Measurements from ENCODE around the gene CDC123.
"Not testable (repeated sequence)": the region's sequence is repeated elsewhere in the genome, so short reads cannot be mapped to it uniquely, and the experiment has no call there.

The CDC123 gene

DNA sequence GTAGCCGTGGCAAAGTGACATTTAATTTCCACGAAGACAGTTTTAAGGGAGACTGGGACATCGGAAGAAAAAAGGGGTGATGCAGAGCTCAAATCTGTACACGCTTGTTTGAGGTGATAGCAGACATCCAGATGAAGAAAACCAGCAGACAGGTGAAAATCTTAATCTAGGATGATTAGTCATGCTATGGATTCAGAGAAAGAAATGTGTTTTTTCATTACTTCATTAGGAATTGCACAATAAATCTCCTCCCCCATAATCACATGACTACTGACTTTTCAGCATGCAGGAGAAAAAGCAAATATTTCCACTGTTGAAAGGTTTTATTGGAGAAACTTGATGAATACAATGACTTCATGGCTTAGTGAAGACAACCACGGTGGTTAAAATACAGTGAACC lies 2.8 kb upstream of the CDC123 start:
- peak; percentile 24 for DNase-seq

DNA sequence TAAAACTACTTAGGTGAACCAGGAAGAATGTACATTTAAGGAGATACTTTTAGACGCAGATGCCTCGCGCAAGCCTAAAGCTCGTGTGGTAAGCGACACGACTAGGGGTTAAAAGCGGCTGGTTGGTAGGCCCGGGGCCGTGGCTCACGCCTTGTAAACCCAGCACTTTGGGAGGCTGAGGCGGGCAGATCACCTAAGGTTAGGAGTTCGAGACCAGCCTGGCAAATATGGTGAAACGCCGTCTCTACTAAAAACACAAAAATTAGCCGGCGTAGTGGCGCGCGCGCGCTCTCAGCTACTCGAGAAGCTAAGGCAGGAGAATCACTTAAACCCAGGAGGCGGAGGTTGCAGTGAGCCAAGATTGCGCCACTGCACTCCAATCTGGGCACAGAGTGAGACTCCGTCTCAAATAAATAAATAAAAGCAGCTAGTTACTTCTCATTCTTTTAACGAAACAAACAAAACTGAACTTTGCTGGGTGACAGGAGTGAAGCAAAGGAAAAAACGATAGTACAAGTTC lies 1.2 kb upstream of the CDC123 start:
- DNase-seq: peak; percentile 61

DNA sequence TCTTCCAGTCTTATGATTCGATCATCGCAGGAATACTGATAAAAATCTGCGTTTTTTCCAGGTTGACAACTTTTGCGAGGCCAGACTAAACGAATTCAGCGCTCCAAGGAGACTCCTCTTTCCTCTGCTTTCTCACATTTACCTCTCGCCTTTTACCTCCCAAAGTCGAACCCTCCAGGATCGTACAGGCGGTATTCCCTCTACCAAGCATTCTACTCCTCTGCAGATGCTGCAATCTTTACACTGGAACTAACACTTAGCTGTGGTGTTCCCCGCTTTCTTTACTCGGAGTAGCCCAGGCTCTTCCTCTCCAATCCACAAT lies 746 bp upstream of the CDC123 start:
- no peak for DNase-seq

DNA sequence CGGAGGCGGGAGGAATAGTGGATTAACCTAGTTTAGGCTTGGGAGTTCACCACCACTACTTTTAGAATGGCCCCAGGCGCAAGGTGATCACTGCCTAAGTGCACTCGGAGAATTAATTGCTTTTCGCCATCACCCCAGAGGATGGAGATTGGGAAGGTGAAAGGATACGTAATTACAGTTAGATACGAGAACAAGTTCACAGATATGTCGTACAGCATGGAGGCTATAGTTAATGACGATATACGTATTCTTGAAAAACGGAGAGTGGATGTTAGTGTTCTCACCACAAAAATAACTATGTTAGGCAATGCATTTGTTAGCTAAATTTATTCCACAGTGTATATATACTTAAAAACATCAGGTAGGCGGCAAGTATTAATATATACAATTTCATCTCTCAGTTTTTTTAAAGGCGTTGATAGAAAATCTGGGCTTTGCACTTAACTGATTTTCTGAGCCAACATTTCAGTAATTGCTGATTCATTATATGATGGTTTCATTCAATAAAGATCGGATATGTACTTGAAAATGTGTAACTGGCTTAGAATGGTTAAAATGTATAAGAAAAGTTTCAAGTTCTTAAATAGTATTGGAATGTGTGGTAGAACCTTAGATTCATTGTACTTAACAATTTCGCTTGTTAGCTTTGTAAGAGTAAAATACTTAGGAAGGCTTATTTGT lies 683 bp downstream of the CDC123 start:
- DNase-seq: no peak

DNA sequence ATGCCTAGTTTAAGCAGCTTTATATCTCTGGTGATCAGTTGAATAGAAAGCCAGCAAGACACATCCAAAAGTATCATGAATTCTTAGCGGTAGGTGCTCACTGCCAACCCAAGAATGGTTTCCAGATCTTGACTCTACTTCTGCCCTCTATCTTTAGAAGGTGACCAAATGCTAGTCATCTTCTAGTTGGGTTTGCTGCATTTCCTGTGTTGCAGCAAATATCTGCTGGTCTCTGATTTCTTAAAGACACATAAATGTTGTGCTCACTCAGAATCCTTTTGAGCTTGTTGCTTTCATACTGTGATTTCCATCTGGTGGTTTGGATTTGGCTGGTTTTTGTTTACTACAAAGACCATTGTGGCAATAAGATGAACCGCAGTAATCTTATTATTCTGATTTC lies 2.2 kb downstream of the CDC123 start:
- DNase-seq: no peak

DNA sequence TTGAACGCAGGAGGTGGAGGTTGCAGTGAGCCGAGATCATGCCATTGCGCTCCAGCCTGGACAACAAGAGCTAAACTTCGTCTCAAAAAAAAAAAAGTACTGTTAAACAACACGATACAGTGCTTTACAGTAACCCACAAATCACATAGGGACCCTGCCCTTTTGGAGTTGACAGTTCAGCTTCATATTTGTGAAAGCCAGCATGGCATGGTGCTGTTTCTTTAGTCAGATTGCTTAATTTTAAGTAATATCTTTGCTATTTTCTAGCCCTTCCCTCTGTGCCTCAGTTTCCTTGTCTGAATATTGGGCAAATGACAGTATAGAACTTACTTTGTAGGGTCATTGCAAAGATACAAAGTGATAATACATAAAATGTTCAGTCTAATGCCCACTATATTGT lies 4.9 kb downstream of the CDC123 start:
- DNase-seq: no peak

DNA sequence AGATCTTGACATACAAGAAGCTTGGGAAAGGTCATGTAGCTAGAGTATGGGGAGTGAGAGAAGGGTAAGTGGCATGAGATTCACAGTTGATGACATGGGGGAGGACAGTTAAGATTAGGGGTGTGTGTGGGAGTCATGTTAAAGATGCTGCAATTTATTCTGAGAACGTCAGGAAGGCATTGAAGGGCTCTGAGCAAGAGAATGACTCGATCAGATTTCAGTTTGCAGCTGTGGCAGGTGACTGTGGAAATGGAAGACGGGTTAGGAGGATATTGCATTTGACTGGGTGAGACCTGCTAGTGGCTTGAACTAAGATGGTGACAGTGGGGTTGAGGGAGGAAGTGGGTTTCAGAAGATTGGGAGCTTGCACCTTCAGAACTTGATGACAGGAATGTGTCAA lies 5.6 kb downstream of the CDC123 start:
- DNase-seq: no peak

DNA sequence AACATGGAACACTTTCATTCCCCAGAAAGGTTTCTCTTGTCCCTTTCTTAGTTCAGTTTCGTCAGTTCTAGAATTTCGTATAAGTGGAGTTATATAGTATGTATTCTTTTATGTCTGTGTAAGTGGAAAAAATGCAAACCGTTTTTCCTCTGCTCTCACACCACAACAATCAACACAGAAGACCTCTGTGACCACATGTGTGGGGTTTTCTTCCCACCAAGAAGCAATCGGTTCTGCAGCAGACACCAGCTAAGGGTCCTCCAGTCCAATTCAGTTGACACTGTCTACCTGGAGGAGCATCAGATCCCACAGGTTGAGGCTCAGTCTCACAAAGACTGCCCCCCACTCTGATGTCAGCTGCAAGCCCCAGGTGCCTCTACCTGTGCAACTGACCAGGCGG lies 6.2 kb downstream of the CDC123 start:
- DNase-seq: no peak

DNA sequence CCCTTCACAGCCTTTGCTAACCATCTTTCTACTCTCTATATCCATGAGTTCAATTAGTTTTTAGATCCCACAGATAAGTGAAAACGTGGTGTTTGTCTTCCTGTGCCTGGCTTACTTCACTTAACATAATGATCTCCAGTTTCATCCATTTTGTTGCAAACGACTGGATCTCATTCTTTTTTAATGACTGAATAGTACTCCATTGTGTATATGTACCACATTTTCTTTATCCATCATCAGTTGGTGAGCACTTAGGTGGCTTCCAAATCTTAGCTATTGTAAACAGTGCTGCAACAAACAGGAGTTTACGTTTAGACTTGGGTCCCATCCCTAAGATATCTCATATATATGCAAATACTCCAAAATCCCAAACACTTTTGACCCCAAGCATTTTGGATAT lies 9.1 kb downstream of the CDC123 start:
- no peak for DNase-seq

DNA sequence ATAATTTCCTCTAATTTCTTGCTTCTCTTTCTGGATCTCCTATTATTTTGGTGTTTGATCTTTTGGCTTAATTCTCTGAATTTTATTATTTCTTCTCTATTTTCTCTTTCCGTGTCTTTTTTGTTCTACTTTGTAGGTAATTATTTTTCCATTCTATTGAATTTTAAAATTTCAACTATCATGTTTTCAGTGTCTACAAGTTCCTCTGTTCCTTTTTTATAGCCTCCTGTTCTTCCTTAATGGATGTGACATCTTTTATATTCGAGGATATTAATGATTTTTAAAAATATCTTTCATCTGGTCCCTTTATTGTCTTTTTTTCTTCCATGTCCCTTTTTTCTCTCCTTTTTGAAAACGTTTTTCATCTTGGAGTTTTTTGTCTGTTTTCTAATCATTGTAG lies 11.1 kb downstream of the CDC123 start:
- DNase-seq: no peak

DNA sequence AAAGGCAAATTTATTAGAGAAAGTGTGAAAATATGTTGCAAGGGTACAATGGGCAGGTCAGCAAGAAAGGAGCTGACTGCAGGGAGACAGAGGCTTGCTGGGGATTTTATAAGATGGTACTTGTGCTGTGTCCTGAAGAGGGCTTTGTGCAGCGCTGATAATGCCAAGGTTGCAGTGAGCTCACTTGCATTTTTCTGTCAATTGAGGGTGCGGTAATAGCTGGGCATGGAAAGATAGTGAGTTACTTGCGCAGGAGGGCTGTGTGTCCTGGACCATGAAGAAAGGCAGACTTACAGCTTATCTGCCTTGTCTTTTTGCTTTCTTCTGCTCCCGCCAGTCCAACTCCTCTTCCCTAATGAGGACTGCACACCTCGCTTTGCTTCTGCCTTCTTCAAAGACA lies 12.5 kb downstream of the CDC123 start:
- no peak for DNase-seq

DNA sequence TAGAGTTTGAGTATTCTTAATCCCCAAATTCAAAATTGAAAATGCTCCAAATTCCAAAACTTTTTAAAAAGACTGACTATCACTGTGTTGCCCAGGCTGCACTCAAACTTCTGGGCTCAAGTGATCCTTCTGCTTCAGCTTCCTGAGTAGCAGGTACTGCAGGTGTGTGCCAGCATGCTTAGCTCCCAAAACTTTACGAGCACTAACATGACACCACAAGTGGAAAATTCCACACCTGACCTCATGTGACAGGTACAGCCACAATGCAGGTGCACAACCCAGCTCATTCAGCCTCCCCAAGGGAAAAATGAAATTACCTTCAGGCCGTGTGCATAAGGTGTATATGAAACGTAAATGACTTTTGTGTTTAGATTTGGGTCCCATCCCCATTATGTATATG lies 16.5 kb downstream of the CDC123 start:
- no peak for DNase-seq

DNA sequence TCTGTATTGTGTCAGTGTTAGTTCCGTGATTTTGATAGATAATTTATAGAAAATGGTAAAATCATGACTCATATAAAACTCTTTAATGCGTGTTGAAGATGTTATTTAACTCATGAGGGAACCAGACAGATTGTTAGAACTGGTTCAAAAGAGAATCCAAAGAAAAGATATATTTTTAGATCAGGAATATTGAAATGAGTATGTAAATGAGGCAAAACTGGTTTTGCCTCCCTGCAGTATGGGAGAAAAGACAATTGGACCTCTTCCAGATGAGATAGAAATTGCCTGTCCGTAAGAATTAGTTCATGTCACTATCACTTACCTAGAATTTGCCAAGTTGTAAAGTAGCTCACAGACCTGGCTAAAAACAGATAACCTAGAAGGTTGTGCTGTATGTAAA lies 17.6 kb downstream of the CDC123 start:
- no peak for DNase-seq

DNA sequence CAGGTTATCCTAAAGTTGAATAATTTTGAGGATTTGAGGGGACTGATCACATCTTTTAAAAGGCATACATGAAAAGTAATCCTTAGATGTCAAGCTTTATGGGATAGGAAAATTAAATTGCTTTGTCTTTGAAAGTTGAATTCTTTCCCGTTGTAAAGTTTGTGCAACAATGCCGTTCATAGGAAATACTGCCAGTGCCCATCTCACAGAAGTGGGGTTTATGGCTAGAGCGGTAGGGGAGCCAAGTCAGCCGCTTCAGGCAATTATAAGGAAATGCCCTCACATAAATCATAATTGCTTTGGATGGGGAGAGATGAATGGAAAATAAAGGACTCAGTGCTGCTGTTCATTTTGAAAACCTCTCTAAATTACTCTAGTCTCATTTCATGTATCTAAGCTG lies 18.1 kb downstream of the CDC123 start:
- no peak for DNase-seq

DNA sequence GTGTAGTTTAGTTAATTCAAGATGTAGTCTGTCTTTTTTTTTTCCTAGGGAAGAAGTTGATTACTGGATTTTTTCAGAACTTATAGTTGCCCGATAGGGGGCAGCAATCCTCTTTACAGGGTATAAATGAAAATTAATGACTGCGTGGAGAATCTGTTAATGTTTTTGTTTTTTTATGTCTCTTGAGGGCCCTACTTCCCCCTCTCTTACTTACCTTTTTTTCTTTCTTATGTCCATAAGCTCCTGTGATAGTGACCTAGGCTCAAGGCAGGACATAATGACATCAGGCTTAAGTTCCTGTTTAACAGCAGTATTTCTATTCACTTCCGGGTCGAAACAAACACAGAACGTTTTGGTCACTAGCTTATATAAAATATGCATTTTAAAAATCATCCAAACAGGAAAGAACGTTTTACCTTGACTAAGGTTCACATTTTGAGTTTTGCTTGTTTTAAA lies 18.8 kb downstream of the CDC123 start:
- peak; percentile 64 for DNase-seq

DNA sequence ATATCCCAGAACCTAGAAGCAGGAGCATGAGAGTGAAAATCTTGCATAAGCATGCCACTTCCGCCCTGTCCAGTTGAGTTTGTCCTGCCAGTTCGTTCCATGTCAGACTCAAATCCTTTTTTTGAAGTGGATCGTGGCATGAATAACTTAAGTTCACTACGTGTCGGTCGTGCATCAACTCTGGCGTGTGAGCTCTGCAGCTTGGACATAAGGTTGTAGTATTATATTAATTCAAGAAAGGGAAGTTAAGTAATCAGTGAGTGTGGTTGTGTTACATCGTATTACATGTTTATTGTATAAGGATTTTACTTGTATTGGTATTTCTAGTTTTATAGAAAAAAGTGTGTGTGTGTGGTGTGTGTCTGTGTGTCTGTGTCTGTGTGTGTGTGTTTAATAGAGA lies 23.0 kb downstream of the CDC123 start:
- no peak for DNase-seq

DNA sequence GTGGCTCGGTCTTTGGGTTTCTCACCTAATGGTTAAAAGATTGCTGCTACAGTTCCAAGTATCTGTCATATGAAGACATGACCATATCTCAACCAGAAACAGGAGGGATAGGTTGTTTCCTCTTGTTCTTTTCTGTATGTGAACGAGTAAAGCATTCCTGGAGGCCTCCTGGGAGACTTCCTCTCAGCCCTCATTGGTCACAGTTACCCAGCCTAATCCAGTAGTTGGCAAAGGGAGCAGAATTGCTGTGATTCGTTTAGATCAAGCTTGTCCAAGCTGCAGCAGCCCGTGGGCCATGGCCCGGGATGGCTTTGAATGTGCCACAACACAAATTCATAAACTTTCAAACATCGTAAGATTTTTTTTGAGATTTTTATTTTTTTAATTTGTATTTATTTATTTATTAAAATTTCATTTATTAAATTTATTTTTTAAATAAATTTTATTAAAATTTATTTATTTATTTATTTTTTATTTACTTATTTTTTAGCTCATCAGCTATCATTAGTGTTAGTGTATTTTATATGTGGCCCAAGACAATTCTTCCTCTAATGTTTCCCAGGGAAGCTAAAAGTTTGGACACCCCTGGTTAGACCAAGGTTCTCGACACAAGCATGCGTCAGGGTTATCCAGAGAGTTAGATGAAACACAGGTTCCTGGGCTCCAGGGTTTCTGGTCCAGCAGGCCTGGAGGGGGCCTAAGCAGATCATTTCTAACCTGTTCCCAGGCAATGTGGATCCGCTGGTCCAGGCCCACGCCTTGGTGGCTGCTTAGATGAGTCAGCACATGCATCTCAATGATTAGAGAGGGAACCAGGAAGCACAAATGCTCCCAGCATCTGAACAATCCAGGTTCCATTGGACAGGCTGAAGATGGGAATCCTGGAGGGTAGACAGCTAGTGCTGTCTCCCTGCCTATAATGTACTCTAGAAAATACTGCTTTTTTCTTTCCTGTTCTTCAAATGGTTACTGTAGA lies 25.6 kb downstream of the CDC123 start:
- DNase-seq: peak; percentile 31

DNA sequence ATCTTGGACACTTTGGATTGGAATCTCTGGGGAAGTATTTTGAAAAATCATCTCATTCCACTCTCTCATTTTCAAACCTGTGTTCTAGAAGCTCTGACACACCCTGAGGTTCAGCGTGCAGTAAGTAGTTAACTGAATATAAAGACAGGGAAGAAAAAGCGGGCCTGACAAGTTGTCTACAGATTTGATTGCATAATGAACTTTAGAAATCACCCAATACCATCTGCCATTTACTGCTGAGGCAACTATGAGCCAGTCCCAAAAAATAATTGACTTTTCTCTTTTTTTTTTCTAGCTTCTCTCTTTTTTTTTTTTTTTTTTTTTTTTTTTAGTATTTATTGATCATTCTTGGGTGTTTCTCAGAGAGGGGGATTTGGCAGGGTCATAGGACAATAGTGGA lies 29.5 kb downstream of the CDC123 start:
- DNase-seq: no peak

DNA sequence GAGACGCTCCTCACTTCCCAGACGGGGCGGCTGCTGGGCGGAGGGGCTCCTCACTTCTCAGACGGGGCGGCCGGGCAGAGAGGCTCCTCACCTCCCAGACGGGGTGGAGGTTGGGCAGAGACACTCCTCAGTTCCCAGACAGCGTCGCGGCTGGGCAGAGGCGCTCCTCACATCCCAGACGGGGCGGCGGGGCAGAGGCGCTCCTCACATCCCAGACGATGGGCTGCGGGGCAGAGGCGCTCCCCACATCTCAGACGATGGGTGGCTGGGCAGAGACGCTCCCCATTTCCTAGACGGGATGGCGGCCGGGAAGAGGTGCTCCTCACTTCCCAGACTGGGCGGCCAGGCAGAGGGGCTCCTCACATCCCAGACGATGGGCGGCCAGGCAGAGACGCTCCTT lies 30.4 kb downstream of the CDC123 start:
- not testable (repeated sequence) for DNase-seq

DNA sequence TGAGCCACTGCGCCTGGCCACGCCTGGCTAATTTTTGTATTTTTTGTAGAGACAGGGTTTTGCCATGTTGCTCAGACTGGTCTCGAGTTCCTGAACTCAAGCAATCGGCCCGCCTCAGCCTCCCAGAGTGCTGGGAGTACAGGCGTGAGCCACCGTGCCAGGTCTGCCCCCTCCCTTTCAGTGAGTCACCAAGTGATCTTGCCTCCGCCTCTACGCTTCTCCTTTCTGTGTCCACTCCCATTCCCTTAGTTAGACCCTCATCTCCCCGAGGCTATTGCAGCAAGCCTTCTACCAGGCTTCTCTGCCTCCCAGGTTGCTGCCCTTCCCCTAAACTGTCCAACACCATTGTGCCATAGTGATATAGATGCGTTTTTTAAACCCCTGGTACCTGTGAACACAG lies 32.9 kb downstream of the CDC123 start:
- no peak for DNase-seq

DNA sequence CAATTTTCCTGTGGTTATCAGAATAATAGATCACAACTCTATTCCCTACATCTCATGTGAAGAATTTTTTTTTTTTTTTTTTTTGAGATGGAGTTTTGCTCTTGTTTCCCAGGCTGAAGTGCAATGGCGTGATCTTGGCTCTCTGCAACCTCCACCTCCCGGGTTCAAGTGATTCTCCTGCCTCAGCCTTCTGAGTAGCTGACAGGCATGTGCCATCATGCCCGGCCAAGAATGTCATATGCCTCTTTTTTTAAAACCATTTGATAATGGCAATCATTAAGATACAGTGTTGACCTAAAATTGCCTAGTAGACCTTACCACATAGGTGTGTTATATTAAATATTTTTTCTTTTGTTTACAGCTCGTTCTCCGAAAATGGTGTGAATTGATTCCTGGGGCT lies 38.7 kb downstream of the CDC123 start:
- not testable (repeated sequence) for DNase-seq

DNA sequence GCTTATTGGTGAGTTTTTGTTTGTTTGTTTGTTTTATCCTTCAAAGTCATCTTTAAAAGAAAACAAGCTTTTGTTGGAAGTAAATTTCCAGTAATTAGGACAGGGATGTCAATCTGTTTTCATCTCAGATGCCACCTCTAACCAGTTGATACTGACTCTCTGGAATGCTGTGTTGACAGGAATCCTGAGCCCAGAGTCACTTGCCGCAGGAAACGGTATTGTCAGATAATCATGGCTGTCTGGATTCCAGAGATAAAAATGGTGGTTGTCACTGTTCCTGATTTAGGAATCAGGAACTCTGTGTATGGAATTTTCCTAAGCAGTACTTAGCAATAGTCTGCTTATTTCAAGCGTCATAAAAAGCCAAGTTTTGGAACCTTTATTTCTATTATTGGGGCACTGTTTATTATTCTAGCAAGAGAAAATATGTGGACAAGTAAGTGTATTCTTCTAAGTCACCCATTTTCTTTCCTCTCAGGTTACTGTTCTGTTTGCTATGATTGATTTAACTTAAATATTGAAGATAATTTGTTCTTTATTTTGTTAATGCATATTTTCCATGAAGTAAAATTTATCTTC lies 39.2 kb downstream of the CDC123 start:
- no peak for DNase-seq

DNA sequence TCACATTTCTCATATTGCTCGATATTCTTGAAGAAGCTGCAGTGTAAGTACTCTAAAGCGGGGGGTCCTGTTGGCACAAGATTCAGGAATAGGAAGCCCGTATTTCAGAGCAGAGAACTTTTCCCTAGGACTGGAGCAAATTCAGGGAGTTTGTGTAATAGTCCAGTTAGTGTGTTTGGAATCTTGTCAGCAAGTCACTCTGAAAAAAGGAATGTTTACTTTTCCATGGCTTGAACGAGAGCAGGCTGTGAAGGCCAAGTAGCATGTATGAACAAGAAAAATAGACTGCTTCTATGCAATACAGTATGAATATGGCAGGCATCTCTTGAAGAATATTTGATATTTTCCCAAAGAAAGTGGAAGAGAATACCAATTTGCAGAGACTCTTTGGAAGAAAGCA lies 39.8 kb downstream of the CDC123 start:
- no peak for DNase-seq
